HG03095 (cell line): Measurements from ENCODE around the gene TRPC4.
"Not testable (repeated sequence)": the region's sequence is repeated elsewhere in the genome, so short reads cannot be mapped to it uniquely, and the experiment has no call there.

ENCODE experiments used
- ATAC-seq: cut with Tn5 transposase; IDR thresholded peaks from one replicate; pipeline ENCODE4 v1.9.1; 2021; ENCODE audit warnings: moderate library complexity; ENCODE audit not compliant: unreplicated experiment

The TRPC4 gene

DNA sequence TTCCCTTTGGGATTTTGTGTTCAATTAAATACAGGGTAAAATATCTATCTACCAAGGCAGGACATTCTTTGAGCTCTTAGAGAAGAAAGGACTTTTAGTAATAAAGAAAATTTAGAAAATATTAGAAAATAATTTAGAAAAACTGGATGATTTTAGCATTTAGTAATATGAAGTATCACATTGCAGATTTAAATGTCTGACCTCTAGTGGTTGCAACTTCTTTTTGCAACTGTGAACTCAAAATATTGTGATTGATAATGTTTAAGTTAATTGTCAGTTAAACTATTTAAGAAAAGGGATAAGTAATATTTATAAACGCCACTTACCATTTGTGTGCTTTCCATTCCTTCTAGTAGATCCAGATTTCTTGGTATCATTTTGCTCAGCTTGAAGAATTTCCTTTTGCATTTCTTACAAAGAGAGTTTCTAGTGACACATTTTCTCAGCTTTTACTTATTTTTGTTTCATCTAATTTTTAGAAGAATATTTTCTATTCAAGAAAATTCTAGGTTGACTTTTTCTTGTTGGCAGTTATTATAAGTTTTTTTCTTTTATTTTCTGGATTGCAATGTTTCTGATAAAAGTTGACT is 260.7 kb downstream of the TRPC4 start:
- no peak for ATAC-seq

DNA sequence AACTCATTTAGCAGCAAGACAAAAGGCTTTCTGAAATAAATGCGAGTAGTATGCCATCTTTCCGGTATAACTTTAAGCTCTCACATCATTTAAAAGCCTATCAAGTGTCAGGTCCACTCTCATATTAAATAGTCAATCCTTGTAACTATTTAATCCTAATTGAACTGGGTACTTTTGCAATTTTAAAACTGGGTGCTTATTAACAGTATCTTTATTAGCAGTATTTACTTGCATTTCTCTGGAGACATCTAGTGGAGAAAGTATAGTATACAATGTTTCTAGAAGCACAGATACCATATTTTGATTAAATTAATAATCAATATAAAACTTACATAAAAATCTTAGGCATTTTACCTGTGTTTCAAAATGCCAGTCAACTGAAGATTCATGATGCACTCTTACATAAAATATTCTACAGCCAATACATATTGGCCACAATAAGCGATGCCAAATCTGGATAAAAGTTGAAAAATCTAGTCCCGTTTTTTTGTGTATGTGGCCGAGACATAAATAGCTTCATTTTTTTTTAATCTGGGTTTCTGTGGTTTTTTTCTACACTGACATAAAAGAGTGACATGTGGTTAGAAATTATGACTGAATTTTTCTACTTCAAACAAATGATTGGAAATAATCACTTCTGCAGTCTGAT is 266.7 kb downstream of the TRPC4 start:
- ATAC-seq, result no peak

DNA sequence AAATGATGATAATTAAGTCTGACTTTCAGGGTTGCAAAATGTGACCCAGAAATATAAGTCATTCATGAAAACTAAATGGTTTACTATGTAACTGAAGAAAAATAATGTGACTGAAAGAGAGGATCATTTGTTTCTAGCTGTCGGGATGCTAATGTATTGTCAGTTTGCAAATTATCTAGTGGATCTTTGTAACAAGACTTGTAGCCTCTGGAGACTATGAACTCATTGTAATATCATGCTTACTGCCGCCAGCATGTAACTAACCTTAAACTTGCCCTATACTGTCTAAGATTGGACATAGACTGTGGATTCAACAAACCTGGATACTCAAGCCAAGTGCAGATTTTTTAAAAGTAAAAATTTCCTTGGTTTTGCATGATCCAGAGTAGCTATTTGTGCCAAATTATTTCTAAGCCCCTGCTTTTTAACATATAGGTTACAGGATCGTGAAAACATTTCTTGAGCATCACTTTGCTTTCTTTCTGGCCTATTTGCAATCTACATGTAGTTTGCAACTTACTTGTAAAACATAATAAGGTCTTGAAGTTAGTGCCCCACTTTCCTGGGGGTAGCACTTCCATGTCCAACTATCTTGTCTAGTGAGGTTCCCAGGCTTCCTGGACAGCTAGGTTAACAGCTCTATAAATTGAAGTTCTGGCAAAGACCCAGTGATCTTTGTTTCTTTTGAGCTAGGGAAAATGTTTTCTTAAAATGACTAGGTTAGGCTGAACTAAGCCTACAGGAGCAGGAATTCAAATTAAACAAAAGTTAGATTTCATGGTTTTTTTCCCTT is 267.7 kb downstream of the TRPC4 start:
- no peak for ATAC-seq

DNA sequence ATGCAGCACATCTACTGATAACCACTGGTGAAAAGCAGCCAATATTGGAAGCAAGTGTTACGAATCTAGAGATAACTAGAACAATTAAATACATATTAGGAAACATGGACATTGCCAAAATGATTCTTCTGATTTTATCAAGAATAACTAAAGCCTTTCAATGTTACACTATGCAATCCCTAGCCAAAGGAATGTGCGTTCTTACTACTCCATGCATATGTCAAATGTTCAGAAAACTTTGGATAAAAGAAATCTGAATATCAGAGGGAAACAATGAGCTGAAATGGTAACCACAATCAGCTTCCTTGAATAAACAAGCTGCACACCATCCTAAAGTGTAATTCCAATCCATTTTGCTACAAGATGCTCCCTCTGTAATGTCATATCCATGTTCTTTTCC is 270.1 kb downstream of the TRPC4 start:
- no peak for ATAC-seq

DNA sequence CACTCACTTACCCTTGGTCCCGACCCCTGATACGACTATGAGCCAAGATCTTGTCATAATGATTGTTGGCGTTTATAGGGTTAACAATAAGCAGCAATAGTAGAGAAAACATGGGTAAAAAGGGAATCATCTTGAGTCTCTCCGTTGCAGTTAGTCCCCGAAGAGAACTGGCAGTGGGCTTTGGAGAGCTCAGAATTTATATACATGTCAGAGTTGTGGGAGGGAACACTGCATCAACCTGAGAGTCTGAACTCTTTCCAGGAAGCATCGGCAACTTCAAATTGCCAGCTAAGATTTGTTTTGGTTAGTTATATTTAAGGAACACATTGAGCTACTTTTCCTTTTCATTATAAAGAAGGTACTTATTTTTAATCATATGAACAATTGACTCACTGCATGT is 271.0 kb downstream of the TRPC4 start, which contains the start of gene POSTN:
Gene POSTN, minus strand, starts transcription at position 172 of the 400 bp plus-strand sequence. Its CDS starts 42 bp downstream, at position 130.
- no peak for ATAC-seq

DNA sequence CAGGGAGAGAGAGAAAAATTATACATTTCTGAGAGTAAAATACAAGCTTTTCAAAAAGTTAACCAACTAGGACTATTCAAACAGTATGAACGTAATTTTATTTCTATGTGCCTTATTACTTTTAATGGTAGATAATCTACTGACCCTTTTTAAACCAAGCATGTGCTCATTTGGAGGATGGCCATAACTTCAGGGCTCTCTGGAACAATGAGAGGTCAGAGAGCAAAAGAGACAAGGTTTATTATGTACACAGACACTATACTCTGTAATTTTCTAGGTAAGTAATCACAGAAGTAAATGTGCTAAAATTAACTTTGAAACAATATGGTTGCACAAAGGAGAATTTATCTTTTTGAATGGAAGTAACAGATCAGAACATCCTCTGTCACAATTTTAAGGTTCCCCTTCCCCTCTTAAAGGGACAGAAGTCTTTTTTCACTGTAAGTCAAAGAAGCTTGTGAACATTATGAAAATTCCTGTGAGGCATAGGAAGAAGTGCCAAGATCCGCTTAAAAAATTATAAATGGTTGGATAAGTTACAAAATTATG is 272.0 kb downstream of the TRPC4 start:
- ATAC-seq, result no peak

DNA sequence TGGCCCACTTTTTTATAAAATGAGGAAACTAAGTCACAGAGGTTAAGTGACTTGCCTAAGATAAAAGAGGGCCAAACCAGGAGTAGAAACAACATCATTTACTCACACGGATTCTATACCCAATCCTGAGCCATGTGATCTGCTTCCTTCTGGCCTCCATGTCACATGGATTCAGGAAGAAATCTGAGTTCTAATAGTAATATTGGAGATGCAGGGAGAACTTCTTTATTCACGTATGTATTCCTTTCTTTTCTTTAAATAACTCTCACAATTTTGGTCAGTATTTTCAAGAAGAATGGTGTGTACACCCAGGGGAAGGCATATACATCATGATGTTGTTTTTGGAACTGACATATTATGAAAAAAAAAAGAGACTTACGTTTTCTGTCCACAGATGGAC is 272.8 kb downstream of the TRPC4 start:
- no peak for ATAC-seq

DNA sequence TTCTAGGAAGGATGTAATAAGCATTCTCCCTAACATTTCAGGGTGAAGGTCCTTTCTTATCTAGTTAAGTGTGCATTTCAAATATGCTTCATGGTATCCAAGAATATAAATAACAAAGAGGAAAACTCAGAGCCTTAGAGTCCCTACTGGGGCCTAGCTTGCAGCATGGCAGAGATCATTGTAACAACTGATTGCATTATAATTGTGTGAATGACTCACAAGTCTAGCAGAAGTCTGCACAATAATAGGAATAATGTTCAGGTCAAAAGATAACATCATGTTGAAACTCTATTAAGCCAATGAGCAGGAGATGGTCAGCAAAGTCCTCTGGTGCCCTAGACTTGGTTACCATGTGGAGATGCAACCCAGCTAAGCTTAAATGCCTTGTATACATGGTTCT is 274.4 kb downstream of the TRPC4 start:
- ATAC-seq, result no peak

DNA sequence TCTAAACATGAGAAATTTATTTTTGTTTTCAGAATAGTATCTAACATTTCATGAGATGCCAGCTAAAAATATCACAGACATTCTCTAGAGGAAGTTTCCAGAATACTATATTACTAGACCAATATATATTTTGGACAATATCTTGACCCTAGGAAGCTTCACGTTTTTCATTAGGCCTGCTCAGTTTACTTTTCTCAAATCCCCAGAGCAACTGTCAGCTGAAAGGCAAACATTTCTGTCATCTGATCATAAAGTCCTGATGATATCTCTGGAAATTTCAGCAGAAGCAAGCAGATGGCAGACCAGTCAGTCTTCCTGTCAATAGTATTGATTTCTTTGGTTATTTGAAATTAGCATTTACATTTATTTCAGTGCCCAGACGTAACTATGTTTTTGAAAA is 275.0 kb downstream of the TRPC4 start:
- ATAC-seq, result no peak

DNA sequence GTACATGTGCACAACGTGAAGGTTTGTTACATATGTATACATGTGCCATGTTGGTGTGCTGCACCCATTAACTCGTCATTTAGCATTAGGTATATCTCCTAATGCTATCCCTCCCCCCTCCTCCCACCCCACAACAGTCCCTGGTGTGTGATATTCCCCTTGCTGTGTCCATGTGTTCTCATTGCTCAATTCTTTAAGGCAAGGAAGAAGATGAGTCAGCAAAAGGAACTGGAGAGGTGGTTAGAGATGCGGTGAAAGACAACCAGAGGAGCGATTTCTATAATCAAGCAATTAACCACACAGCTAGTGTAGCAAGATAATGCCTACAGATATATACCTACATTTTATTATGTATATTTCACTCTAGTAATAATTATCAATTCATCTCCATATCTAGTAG is 280.2 kb downstream of the TRPC4 start:
- ATAC-seq, result not testable (repeated sequence)

DNA sequence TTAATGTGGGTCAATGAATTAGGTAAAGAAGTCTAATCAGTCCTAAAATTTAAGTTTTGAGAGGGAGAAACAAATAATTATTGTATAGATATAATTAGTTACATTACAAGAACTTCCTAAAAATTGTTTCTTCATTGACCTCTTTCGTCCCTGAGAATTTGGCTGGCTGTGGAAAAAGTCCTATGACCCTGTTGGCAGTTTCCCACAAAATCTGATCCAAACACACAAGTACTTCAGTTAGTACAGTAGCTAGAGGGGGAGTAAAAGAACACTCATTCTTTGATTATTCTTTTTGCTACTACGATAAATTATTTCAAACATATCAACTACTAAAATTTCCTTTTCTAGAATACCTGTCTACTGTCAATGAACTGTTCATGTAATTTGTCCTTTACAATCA is 282.3 kb downstream of the TRPC4 start:
- no peak for ATAC-seq
